ENCODE results near the gene KCNQ4. TPM values are rescaled to one million over a fixed set of nuclear protein-coding genes. Genes with fewer than 3 reads are reported as not detected.
A peak's percentile ranks its signal among the peaks of the same experiment; 100 is the strongest.

KCNQ4 gene
- total RNA-seq, 2 experiments from 2014 or later: 0.64 to 0.82 TPM

- Mint-ChIP-seq H3K4me3 (no peak overlapping the region), H3K27ac (no peak overlapping the region), H3K4me1 (peaks cover 9% of the 10 kb centered on the region), H3K9me3 (no peaks in the 10 kb centered on the region), H3K27me3 (peaks cover 9% of the 10 kb centered on the region), H3K36me3 (no peaks in the 10 kb centered on the region)
- no peak for DNase-seq
Measured at GRCh38 chr1:40857737-40858136, 74.2 kb downstream of the KCNQ4 start.

GRCh38 chr1:40858856-40859416 lies 75.3 kb downstream of the KCNQ4 start:
- DNase-seq: no peak
- Mint-ChIP-seq H3K9me3 (no peaks in the 10 kb centered on the region), H3K4me3 (no peak overlapping the region), H3K27me3 (peaks cover 9% of the 10 kb centered on the region), H3K27ac (no peak overlapping the region), H3K4me1 (peaks cover 11% of the 10 kb centered on the region), H3K36me3 (no peaks in the 10 kb centered on the region)

GRCh38 chr1:40860706-40861223 lies 77.2 kb downstream of the KCNQ4 start:
- peaks cover 11% of the 10 kb centered on the region for H3K4me1 Mint-ChIP-seq
- peak overlapping the region; percentile 14 for H3K27ac Mint-ChIP-seq
- peaks cover 9% of the 10 kb centered on the region for H3K27me3 Mint-ChIP-seq

GRCh38 chr1:40861224-40862003 lies 77.8 kb downstream of the KCNQ4 start:
- DNase-seq: peak; percentile 56
- H3K36me3 Mint-ChIP-seq: no peaks in the 10 kb centered on the region
- peaks cover 11% of the 10 kb centered on the region for H3K4me1 Mint-ChIP-seq
- peaks cover 9% of the 10 kb centered on the region for H3K27me3 Mint-ChIP-seq
- peak overlapping the region; percentile 80 for H3K4me3 Mint-ChIP-seq
- peak overlapping the region; percentile 14 for H3K27ac Mint-ChIP-seq
- no peaks in the 10 kb centered on the region for H3K9me3 Mint-ChIP-seq

More at GRCh38 chr1:40860706-40861223, 77.2 kb downstream of the KCNQ4 start:
- H3K4me3 Mint-ChIP-seq: peak overlapping the region; percentile 80
- no peaks in the 10 kb centered on the region for H3K9me3 Mint-ChIP-seq
- no peak for DNase-seq
- H3K36me3 Mint-ChIP-seq: no peaks in the 10 kb centered on the region

GRCh38 chr1:40862008-40862863 lies 78.6 kb downstream of the KCNQ4 start, which contains the start of gene CITED4:
Gene CITED4, minus strand, starts transcription at chr1:40862363. Its CDS starts 236 bp downstream, at chr1:40862127.
- Mint-ChIP-seq H3K27me3 (peaks cover 9% of the 10 kb centered on the region), H3K27ac (peak within 1 kb of the TSS; percentile 94)
- peak; percentile 96 for DNase-seq

GRCh38 chr1:40868051-40868723 lies 84.6 kb downstream of the KCNQ4 start:
- no peak overlapping the region for H3K4me3 Mint-ChIP-seq
- H3K9me3 Mint-ChIP-seq: peaks cover 8% of the 10 kb centered on the region
- no peak overlapping the region for H3K27ac Mint-ChIP-seq
- H3K4me1 Mint-ChIP-seq: no peaks in the 10 kb centered on the region
- no peaks in the 10 kb centered on the region for H3K36me3 Mint-ChIP-seq
- DNase-seq: no peak
- H3K27me3 Mint-ChIP-seq: no peaks in the 10 kb centered on the region

More at GRCh38 chr1:40862008-40862863, 78.6 kb downstream of the KCNQ4 start, which contains the start of gene CITED4:
- H3K36me3 Mint-ChIP-seq: no peaks in the 10 kb centered on the region
- peak within 1 kb of the TSS; percentile 83 for H3K4me3 Mint-ChIP-seq
- no peaks in the 10 kb centered on the region for H3K9me3 Mint-ChIP-seq
- H3K4me1 Mint-ChIP-seq: peaks cover 11% of the 10 kb centered on the region

GRCh38 chr1:40870135-40870728 lies 86.6 kb downstream of the KCNQ4 start:
- H3K4me3 Mint-ChIP-seq: no peak overlapping the region

GRCh38 chr1:40872276-40872675 lies 88.7 kb downstream of the KCNQ4 start:
- Mint-ChIP-seq H3K9me3 (peaks cover 17% of the 10 kb centered on the region), H3K4me3 (no peak overlapping the region), H3K27ac (no peak overlapping the region), H3K27me3 (no peaks in the 10 kb centered on the region), H3K4me1 (peaks cover 21% of the 10 kb centered on the region), H3K36me3 (peaks cover 12% of the 10 kb centered on the region)
- DNase-seq: no peak

More at GRCh38 chr1:40870135-40870728, 86.6 kb downstream of the KCNQ4 start:
- H3K27ac Mint-ChIP-seq: no peak overlapping the region
- DNase-seq: no peak
- H3K36me3 Mint-ChIP-seq: no peaks in the 10 kb centered on the region
- no peaks in the 10 kb centered on the region for H3K27me3 Mint-ChIP-seq
- H3K4me1 Mint-ChIP-seq: peaks cover 8% of the 10 kb centered on the region
- peaks cover 8% of the 10 kb centered on the region for H3K9me3 Mint-ChIP-seq

GRCh38 chr1:40873863-40874472 lies 90.4 kb downstream of the KCNQ4 start:
- Mint-ChIP-seq H3K9me3 (peaks cover 17% of the 10 kb centered on the region), H3K36me3 (peaks cover 12% of the 10 kb centered on the region), H3K4me3 (no peak overlapping the region), H3K27me3 (no peaks in the 10 kb centered on the region), H3K4me1 (peaks cover 26% of the 10 kb centered on the region), H3K27ac (no peak overlapping the region)
- no peak for DNase-seq

GRCh38 chr1:40876436-40876761 lies 92.8 kb downstream of the KCNQ4 start:
- peaks cover 10% of the 10 kb centered on the region for H3K9me3 Mint-ChIP-seq
- no peak for DNase-seq
- peaks cover 6% of the 10 kb centered on the region for H3K27me3 Mint-ChIP-seq
- peaks cover 12% of the 10 kb centered on the region for H3K36me3 Mint-ChIP-seq
- H3K27ac Mint-ChIP-seq: no peak overlapping the region
- peaks cover 26% of the 10 kb centered on the region for H3K4me1 Mint-ChIP-seq
- no peak overlapping the region for H3K4me3 Mint-ChIP-seq

- H3K4me3 Mint-ChIP-seq: no peak overlapping the region
- no peak for DNase-seq
- H3K36me3 Mint-ChIP-seq: peaks cover 12% of the 10 kb centered on the region
- H3K27me3 Mint-ChIP-seq: peaks cover 11% of the 10 kb centered on the region
- H3K9me3 Mint-ChIP-seq: peaks cover 10% of the 10 kb centered on the region
- peaks cover 26% of the 10 kb centered on the region for H3K4me1 Mint-ChIP-seq
- no peak overlapping the region for H3K27ac Mint-ChIP-seq
Measured at GRCh38 chr1:40876891-40877290, 93.3 kb downstream of the KCNQ4 start.

- Mint-ChIP-seq H3K9me3 (peaks cover 10% of the 10 kb centered on the region), H3K27ac (no peak overlapping the region), H3K27me3 (peaks cover 19% of the 10 kb centered on the region), H3K36me3 (peaks cover 12% of the 10 kb centered on the region), H3K4me3 (no peak overlapping the region), H3K4me1 (peaks cover 26% of the 10 kb centered on the region)
- DNase-seq: no peak
Measured at GRCh38 chr1:40877698-40878097, 94.1 kb downstream of the KCNQ4 start.

- no peak overlapping the region for H3K27ac Mint-ChIP-seq
- no peak for DNase-seq
- H3K4me1 Mint-ChIP-seq: peaks cover 25% of the 10 kb centered on the region
- H3K36me3 Mint-ChIP-seq: peaks cover 14% of the 10 kb centered on the region
- no peak overlapping the region for H3K4me3 Mint-ChIP-seq
- peaks cover 10% of the 10 kb centered on the region for H3K9me3 Mint-ChIP-seq
- peaks cover 27% of the 10 kb centered on the region for H3K27me3 Mint-ChIP-seq
Measured at GRCh38 chr1:40878906-40879305, 95.3 kb downstream of the KCNQ4 start.

Measured in activated naive CD8-positive, alpha-beta T cell treated with anti-CD3 and anti-CD28 coated beads for 36 hours (primary cell).